ENCODE measurements around the gene MARCHF9.

- no peak for TF ChIP-seq CTCF (IDR thresholded peaks at IDR 0.05)
- TF ChIP-seq POLR2A (IDR thresholded peaks at IDR 0.05), result no peak
- no peak for TF ChIP-seq EP300 (IDR thresholded peaks at IDR 0.05)
Measured at GRCh38 chr12:57715786-57716185, 39.1 kb upstream of the MARCHF9 start.

All from tibial nerve (tissue), 4 donors.